Measurements from ENCODE around the gene SLC6A3.
"Not testable (repeated sequence)": the region's sequence is repeated elsewhere in the genome, so short reads cannot be mapped to it uniquely, and the experiment has no call there.

Gene SLC6A3

GRCh38 chr5:1439388-1440097, 5.7 kb downstream of the SLC6A3 start:
- DNase-seq = no peak

GRCh38 chr5:1438871-1439270, 6.4 kb downstream of the SLC6A3 start:
- no peak for DNase-seq

GRCh38 chr5:1437876-1438559, 7.2 kb downstream of the SLC6A3 start:
- DNase-seq = no peak

- peak; percentile 14 for DNase-seq
These were observed 7.9 kb downstream of the SLC6A3 start for GRCh38 chr5:1437226-1437829.

- no peak for DNase-seq
These were observed 8.6 kb downstream of the SLC6A3 start for GRCh38 chr5:1436681-1437080.

GRCh38 chr5:1436036-1436435, 9.2 kb downstream of the SLC6A3 start:
- no peak for DNase-seq

GRCh38 chr5:1435369-1435768, 9.9 kb downstream of the SLC6A3 start:
- no peak for DNase-seq

GRCh38 chr5:1432296-1432695, 12.9 kb downstream of the SLC6A3 start:
- DNase-seq = no peak

GRCh38 chr5:1431896-1432295, 13.3 kb downstream of the SLC6A3 start:
- DNase-seq = no peak

- no peak for DNase-seq
These were observed 14.0 kb downstream of the SLC6A3 start for GRCh38 chr5:1431021-1431811.

- DNase-seq = no peak
These were observed 15.0 kb downstream of the SLC6A3 start for GRCh38 chr5:1430121-1430795.

- DNase-seq = no peak
These were observed 15.7 kb downstream of the SLC6A3 start for GRCh38 chr5:1429496-1429895.

GRCh38 chr5:1429066-1429465, 16.2 kb downstream of the SLC6A3 start:
- DNase-seq = no peak

GRCh38 chr5:1428107-1428506, 17.1 kb downstream of the SLC6A3 start:
- no peak for DNase-seq

- no peak for DNase-seq
These were observed 20.5 kb downstream of the SLC6A3 start for GRCh38 chr5:1424716-1425115.

- no peak for DNase-seq
These were observed 21.2 kb downstream of the SLC6A3 start for GRCh38 chr5:1423901-1424603.

GRCh38 chr5:1422522-1422921, 22.7 kb downstream of the SLC6A3 start:
- DNase-seq = not testable (repeated sequence)

- no peak for DNase-seq
These were observed 23.5 kb downstream of the SLC6A3 start for GRCh38 chr5:1421521-1422341.

GRCh38 chr5:1420211-1421195, 24.7 kb downstream of the SLC6A3 start:
- no peak for DNase-seq
